HG03575 (cell line): ENCODE data around the gene PSMB8.

Experiments used
- ATAC-seq: cut with Tn5 transposase; IDR thresholded peaks from one replicate; pipeline ENCODE4 v1.9.1; 2021; ENCODE audit not compliant: unreplicated experiment, insufficient number of reproducible peaks, low FRiP score; ENCODE audit errors: extremely low read depth

Gene PSMB8

DNA sequence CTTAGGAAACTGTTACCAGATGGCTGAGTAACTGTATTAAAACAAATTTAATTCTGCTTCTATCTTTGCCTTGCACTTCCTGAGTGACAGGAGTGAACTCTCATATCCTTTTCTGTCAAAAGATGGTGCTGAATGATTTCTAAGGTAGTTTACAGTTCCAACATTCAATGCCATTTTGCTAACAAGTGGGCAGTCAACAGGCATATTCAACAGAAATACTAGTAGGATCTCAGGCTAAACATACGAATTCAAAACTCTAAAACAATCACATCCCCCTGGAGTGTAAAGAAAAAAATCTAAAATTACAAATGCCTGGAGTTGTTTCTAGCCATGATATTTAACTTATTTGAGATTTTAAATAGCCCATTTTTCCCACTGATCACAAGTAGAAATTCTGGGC lies 16.8 kb upstream of the PSMB8 start:
- no peak for ATAC-seq

DNA sequence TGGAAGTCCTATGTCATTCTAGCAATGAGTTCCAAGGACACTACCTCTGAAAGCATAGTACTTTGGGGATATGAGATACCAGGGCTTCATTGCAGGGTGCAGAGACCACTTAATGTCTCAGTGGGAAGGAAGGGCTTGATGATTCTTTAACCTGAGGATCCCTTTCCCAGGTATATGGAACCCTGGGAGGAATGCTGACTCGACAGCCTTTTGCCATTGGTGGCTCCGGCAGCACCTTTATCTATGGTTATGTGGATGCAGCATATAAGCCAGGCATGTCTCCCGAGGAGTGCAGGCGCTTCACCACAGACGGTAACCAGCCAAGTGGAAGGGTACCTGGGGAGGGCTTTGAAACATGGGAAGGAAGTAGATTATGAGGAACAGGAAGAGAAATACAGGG lies 14.3 kb upstream of the PSMB8 start:
- ATAC-seq: no peak

DNA sequence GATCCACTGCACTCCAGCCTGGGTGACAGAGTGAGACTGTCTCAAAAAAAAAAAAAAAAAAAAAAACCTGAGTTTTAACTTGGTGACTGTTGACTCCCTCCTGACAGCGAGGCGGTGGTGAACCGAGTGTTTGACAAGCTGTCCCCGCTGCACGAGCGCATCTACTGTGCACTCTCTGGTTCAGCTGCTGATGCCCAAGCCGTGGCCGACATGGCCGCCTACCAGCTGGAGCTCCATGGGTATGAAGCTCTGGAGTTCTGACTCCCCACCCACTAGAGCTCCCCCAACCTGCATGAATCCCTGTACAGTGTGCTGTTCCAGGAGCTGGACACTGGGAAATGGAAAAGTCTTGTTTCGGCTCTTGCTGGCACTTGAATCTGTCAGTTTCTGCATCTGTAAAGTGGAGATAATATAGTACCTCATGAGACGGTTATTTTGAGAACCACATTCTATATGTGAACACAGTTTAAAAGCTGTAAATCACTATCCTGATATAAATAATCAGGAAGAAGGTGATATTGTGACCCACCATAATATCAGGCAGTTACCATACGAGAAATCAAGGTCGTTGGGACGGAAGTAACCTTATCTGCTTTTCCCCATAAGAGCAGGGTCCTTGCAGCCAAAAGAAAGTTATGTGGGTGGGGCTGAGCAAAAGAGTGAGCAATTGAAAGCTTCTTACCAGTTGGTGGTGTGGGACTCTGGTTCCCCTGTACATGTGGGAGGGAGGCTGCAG lies 13.5 kb upstream of the PSMB8 start:
- ATAC-seq: no peak

DNA sequence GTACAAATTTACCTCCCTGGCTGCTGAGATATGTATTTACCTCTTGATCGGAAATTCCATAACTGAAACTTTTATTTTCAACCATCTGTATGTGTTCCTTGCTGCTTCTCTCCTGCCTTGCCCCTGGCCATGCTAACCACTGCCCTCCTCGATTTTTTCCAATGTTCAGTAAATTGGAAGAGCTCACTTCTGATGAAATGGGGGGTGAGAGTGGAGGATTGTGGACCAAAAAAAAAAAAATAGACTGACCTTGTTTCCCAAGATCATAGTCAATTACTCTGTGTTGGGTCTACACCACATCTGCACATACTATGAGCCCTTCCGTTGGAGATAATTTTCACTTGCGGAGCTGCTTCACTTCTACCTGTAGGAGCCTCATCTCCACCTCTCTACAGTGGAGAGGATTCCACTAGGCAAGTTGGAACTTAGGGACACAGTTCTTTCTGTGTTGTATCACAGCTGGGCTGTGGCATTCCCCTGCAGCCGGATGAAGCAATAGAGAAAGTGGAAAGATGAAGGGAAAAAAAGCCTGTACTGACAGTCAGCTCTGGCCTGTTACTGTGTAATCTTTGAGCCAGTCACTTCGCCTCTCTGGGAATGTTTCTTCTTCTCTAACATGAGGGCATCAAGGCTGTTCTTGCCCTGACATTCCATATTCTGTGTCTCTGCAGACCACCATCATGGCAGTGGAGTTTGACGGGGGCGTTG lies 11.8 kb upstream of the PSMB8 start:
- no peak for ATAC-seq

DNA sequence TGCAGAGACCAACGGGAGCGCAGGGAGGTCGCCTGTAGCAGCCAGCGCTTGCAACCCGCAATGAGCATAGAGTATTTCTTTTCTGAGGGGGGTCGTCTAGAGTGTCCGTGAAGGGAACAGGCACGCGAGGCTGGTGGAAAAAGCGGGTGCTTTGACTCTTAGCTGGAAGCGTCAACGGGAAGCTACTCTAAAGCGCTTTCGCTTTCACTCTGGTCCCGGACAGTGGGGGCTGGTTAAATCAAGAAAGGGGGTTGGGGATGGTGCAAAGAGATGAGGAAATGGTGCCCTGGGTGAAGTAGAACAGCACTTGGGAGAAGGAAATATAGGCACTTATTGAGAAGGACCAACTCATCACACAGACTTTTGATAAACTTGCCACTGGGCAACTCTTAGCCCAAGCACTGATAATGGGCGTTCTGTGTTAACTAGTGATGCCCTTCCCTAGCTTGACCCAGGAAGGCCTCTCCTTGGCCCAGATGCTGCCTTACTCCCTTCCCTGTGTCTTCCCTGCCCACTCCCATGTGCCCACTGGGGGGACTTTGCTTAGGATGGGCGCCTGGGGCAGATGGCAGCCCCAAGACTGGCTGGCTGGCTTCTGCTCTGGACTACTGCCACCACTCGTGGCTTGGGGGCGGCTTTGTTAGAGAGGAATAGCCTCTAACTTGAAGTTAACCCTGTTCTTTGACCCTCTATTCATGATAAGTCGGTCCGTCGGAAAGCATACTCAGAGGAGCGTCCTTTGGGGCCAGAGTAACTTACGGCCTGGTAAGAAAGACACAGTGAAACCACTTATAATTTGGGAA lies 10.7 kb upstream of the PSMB8 start:
- no peak for ATAC-seq

DNA sequence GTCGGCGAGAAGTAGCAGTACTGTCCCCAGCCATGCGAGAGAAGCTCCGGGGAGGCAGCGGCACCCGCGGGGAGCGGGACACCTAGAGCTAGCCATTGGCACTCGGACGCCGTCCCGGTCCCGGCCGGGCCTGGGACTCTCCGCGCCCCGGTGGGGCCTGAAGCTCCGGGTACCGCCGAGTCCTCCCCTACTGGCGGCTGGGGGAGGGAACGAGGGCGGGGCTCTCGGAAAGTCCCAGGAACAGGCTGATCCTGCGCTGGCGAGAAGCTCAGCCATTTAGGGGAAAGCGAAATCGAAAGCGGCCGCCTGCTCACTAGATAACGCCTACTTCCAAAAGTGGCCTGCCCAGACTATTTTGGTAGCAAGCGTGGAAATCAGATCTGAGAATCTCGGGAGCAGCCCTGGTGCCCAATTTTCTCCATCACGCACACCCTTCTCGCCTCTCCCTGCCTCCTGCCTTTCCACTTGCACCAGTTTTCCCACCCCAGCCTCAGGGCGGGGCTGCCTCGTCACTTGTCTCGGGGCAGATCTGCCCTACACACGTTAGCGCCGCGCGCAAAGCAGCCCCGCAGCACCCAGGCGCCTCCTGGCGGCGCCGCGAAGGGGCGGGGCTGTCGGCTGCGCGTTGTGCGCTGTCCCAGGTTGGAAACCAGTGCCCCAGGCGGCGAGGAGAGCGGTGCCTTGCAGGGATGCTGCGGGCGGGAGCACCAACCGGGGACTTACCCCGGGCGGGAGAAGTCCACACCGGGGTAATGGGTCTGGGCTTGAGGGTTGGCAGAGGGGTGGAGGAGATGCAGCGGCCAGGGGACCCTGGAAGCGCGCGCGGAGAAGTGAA lies 9.9 kb upstream of the PSMB8 start, which contains the start of the genes PSMB9 and TAP1:
TSS of gene PSMB9 (plus strand) at position 652 of the 835 bp plus-strand sequence. CDS start at position 690, 38 bp downstream.
TSS of gene TAP1 (minus strand) at position 164 of the 835 bp plus-strand sequence. CDS start at position 96, 68 bp downstream.
- ATAC-seq: no peak

DNA sequence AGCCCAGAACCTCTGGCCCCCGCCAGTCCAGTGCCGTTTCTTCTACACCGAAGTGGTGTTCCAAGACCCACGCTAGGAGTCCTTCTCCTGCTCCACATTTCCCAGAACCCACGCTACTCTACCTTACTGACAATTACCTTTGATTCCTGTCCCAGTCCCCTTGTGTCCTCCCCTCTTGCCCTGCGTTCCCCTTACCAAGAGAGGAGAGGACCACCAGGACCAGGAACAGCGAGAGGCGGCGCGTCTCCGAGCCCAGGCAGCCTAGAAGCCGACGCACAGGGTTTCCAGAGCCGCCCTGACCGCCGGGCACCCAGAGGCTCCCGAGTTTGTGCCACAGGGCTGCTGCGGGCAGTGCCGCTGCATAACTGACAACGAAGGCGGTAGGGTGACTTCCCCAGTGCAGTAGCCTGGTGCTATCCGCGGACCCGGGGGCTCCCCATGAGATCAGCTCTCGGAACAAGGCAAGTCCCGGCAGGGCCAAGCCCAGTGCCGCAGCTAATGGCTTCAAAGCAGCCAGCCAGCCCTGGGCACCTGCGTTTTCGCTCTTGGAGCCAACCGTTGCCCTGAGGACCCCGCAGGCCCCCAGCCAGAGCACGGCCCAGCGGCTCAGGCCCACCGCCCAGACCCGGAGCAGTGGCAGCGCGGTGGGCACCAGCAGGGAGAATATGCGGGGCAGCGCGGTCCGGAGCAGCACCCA lies 9.1 kb upstream of the PSMB8 start:
- ATAC-seq: no peak

DNA sequence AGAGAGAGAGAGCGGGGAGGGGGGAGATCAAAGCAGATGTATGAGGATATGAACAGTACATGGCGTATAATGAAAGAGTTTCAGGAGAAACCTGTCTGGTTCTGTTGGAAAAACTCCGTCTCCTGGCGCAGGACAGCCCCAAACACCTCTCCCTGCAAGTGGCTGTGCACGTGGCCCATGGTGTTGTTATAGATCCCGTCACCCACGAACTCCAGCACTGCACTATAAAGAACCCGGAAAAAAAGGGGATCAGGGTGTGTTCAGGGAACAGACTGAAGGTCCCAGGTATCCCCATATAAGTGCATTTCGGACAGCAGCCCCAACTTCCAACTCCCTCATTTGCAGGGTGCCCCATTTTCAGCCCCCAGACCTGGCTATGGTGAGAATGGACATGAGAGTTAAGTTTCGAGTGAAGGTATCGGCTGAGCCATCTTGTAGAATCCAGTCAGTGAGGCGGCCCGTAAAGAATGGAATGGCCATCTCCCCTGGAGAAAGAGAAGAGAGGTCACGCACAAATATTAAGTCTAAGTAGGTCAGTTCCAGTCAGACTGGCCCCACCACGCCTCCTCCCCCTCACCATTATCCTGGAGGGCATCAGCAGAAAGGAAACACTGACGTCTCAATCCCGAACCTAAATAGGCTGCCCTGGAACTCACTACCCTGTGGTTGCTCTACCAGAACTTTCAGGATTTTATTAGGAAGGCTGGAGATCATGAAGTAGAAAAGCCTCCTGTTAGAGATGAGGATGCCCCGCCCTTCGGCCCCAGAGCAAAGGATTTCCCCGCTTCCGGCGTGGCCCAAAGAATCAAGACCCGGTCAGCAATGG lies 8.4 kb upstream of the PSMB8 start:
- ATAC-seq: no peak

DNA sequence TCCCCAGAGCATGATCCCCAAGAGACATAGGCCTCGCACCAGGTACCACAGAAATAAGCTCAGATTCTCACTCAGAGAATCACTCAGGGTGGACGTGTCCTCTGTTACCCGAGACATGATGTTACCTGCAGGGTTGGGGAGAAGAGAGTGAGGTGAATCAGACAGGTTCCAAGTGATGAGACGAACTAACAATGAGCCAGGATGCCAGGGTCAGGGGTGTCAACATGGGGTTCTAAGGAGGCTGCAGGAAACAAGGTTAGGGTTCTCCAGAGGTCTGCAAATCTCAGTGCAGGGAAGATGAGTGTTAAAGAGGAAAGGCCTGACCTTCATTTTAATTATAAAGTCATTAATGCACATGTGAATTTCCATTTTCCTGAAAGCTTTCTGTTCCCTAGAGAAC lies 7.2 kb upstream of the PSMB8 start:
- no peak for ATAC-seq

DNA sequence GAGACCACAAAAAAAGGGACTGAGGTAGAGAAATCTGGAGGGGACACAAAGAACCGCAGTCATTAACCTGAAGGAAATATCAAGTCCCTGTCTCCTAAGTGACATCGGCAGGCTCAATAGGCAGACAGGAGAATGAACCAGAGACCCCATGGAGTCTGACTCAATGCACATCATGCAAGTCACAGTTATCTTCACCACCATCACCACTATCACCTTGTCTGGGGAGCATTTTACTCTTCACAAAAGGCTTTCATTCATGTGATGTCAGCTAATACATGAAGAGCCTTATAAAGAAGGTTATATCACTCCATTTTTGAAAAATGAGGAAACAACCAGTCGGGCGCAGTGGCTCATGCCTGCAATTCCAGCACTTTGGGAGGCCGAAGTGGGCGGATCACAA lies 5.3 kb upstream of the PSMB8 start:
- no peak for ATAC-seq

DNA sequence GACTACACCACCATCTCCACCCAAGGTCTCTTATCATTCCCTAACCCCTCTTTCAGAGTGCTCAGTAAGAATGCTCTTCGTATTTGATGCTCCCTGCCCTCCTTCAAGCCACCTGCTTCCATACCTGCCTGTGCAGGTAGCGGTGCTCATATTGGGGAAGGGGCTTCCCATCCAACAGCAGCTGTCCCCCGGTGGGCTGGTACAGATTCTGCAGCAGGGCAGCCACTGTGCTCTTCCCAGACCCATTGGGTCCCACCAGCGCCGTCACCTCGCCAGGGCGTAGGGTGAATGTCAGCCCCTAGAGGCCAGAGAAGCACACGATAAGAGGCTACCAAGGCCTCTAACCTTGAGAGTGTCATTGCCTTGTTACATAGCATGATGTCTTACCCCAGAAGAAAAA lies 3.9 kb upstream of the PSMB8 start:
- ATAC-seq: no peak

DNA sequence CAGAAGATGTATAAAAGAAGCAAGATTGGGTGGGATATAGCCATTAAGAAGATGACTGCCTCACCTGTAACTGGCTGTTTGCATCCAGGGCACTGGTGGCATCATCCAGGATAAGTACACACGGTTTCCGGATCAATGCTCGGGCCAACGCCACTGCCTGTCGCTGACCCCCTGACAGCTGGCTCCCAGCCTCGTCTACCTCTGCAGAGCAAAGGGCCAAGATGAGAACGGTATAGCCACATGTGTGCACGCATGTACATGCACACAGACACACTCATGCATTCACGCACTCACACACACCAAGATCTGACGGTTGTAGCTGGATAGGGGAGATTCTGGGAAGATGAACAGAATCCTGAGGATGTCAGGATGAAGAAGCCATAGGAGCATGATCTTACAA lies 3.2 kb upstream of the PSMB8 start:
- no peak for ATAC-seq

DNA sequence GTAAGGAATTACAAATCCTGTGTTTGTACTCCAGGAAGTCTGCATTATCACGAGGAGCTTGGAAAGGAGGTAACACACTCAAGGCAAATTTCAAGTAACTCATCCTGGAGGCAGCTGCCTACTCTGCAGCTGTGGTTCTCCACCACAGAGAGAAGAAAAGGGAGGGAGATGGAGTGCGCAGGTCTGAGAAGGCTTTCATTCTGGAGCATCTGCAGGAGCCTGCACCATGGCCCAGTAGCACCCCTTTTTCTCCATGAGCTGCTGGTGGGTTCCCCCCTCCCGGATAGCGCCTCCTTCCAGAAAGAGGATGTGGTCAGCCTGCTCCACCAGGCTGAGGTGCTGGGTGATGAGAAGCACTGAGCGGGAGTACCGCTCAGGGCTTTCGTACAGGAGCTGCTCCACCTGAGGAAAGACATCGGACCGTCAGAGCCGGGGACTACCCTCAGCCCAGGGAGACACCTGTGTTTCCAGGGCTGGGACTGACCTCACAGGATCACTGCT lies 1.6 kb upstream of the PSMB8 start:
- ATAC-seq: no peak

DNA sequence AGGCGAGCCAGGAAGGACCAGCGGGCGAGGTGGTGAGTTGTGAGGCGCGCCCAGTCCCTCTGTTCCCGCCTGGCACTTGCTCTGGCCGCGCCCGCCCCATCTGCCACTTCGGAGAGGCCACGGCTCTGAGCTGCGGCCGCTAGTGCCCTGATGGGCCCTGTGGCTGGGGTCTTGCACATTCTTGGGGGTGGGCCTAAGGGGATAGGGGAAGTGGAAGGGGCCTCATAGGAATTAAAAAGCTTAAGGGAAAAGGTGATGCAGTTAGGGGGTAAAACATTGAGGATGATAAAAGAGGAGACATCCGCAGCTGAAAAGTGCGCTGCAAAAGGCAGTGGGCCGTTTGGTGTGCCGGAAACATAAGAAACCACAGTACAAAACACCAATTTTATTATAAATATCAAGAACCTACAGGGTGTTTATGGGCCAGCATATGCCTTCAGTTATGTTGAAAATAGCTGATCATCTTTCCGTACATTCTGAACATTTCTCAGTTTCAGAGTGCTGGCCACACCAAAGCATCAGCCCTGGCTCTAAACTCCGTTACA lies 1.1 kb upstream of the PSMB8 start:
- ATAC-seq: no peak

DNA sequence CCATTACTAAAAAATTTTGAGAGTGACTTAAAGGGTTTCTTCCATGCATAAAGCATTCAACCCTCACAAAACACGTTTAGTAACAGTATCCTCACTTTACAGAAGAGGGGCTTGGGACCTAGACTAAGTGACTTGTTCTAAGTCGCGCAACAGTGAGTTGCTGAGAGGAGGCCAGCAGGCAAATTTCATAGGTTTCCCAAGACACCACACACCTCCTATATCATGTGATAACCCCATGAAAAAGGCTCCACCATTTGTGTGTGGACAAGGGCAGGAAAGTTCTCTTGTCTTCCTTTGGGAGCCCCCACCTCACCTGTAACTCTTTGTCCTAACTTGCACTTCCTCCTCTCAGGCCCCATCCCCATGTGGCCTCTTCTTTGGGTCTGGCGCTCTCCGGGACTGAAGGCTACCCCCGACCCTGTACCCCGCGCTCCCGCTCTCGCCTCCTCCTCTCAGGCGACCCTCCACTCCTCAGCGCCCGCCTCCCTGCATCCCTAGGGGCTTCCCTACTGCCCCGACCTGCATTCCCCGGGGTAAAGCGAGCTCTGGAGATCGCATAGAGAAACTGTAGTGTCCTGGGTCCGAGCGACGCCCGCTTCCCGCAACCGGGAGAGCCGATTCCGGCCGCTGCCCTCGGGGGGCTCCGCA lies 392 bp downstream of the PSMB8 start:
- no peak for ATAC-seq

DNA sequence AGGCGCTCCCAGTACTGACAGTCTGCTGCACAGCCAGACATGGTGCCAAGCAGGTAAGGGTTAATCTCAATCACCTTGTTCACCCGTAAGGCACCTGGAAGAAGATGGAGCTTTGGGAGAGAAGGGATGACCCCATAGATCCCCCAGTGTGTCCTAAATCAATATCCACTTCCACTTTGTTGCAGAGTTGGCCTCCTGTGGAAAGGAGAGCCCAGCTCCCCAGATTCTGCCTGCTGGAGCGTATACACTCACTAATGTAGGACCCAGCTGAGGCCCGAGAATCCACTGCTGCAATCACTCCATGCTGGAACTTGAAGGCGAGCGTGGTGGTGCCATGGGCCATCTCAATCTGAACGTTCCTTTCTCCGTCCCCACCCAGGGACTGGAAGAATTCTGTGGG lies 1.2 kb downstream of the PSMB8 start:
- no peak for ATAC-seq
